HEK293 (cell line): ENCODE data around the gene RNF32.

Experiments used
- CTCF ChIA-PET: fragments of 350-600 bp; formaldehyde crosslinking; extraction: SDS; loops from one replicate; lab custom pipeline; 2021; ENCODE audit warnings: antibody characterized with exemption; lab: Yijun Ruan, JAX
- POLR2A ChIA-PET: fragments of 300-600 bp; formaldehyde crosslinking; extraction: SDS; loops from one replicate; lab custom pipeline; 2020; ENCODE audit warnings: antibody characterized with exemption, inconsistent platforms; lab: Yijun Ruan, JAX
- H3K27ac ChIP-seq: fragments of 200-500 bp; sonication (Bioruptor generic); 2 replicates; pipeline ENCODE4 v1.5.1; 2014; ENCODE audit warnings: low read depth, low read length, control low read depth, inconsistent platforms; ENCODE audit errors: extremely low read depth
- H3K36me3 ChIP-seq, 2 experiments: fragments of 200-500 bp in 1 of 2; sonication (Bioruptor generic) in 1 of 2; 1 replicate in 1 of 2; 2 replicates in 1 of 2; pipeline ENCODE4 v1.5.1; 2014 to 2017; ENCODE audit warnings: inconsistent platforms in 2 of 2, low read length in 2 of 2; ENCODE audit not compliant: control insufficient read depth in 2 of 2, insufficient read depth in 1 of 2
- H3K4me1 ChIP-seq: fragments of 200-500 bp; sonication (Bioruptor generic); 2 replicates; pipeline ENCODE4 v1.5.1; 2014; ENCODE audit warnings: mild to moderate bottlenecking, low read length, inconsistent platforms; ENCODE audit not compliant: control insufficient read depth, insufficient read depth
- H3K4me3 ChIP-seq: 2 replicates; pipeline ENCODE4 v1.5.1; 2011; ENCODE audit warnings: low read depth, mild to moderate bottlenecking, control low read depth, low read length, moderate library complexity
- H3K9me3 ChIP-seq: fragments of 200-500 bp; sonication (Bioruptor generic); 2 replicates; pipeline ENCODE4 v1.5.1; 2014; ENCODE audit warnings: low read depth, low read length, inconsistent platforms; ENCODE audit not compliant: control insufficient read depth, insufficient read depth
- KLF17 ChIP-seq: fragments of 450-650 bp; formaldehyde crosslinking; IDR thresholded peaks from 2 replicates; pipeline ENCODE4 v1.5.1; 2016; ENCODE audit warnings: missing biosample characterization, missing genetic modification characterization
- OVOL3 ChIP-seq: fragments of 450-650 bp; formaldehyde crosslinking; IDR thresholded peaks from 2 replicates; pipeline ENCODE4 v1.5.1; 2016; ENCODE audit warnings: missing biosample characterization, missing genetic modification characterization
- SALL2 ChIP-seq: fragments of 450-650 bp; formaldehyde crosslinking; IDR thresholded peaks from 2 replicates; pipeline ENCODE4 v1.5.0; 2017; ENCODE audit warnings: missing biosample characterization, mild to moderate bottlenecking, missing genetic modification characterization, borderline replicate concordance
- YY2 ChIP-seq: fragments of 450-650 bp; formaldehyde crosslinking; IDR thresholded peaks from 2 replicates; pipeline ENCODE4 v1.5.1; 2016; ENCODE audit warnings: missing biosample characterization, missing genetic modification characterization
- ZNF133 ChIP-seq: fragments of 450-650 bp; formaldehyde crosslinking; IDR thresholded peaks from 2 replicates; pipeline ENCODE4 v1.5.1; 2016; ENCODE audit warnings: missing biosample characterization, missing genetic modification characterization
- ZNF140 ChIP-seq: fragments of 450-650 bp; formaldehyde crosslinking; IDR thresholded peaks from 2 replicates; pipeline ENCODE4 v1.5.1; 2016; ENCODE audit warnings: missing biosample characterization, missing genetic modification characterization
- ZNF155 ChIP-seq: fragments of 450-650 bp; formaldehyde crosslinking; IDR thresholded peaks from 2 replicates; pipeline ENCODE4 v1.5.1; 2016; ENCODE audit warnings: missing biosample characterization, missing genetic modification characterization
- ZNF157 ChIP-seq: fragments of 450-650 bp; formaldehyde crosslinking; IDR thresholded peaks from 2 replicates; pipeline ENCODE4 v1.5.1; 2016; ENCODE audit warnings: missing biosample characterization, missing genetic modification characterization
- ZNF19 ChIP-seq: fragments of 450-650 bp; formaldehyde crosslinking; IDR thresholded peaks from 2 replicates; pipeline ENCODE4; 2016; ENCODE audit warnings: missing biosample characterization, missing genetic modification characterization, low read depth
- ZNF2 ChIP-seq: fragments of 450-650 bp; formaldehyde crosslinking; IDR thresholded peaks from 2 replicates; pipeline ENCODE4 v1.5.1; 2016; ENCODE audit warnings: missing biosample characterization, missing genetic modification characterization
- ZNF324 ChIP-seq: fragments of 450-650 bp; formaldehyde crosslinking; IDR thresholded peaks from 2 replicates; pipeline ENCODE4 v1.5.1; 2016; ENCODE audit warnings: missing biosample characterization, missing genetic modification characterization
- ZNF510 ChIP-seq: fragments of 450-650 bp; formaldehyde crosslinking; IDR thresholded peaks from 2 replicates; pipeline ENCODE4 v1.5.1; 2018; ENCODE audit warnings: mild to moderate bottlenecking, missing genetic modification characterization, missing biosample characterization; ENCODE audit not compliant: insufficient replicate concordance
- ZNF513 ChIP-seq: fragments of 450-650 bp; IDR thresholded peaks from 2 replicates; pipeline ENCODE4 v1.5.1; 2018; ENCODE audit warnings: missing biosample characterization, missing genetic modification characterization
- ZNF544 ChIP-seq: fragments of 450-650 bp; formaldehyde crosslinking; IDR thresholded peaks from 2 replicates; pipeline ENCODE4 v1.5.0; 2017; ENCODE audit warnings: missing biosample characterization, missing genetic modification characterization
- ZNF548 ChIP-seq: fragments of 450-650 bp; formaldehyde crosslinking; IDR thresholded peaks from 2 replicates; pipeline ENCODE4 v1.5.1; 2016; ENCODE audit warnings: missing biosample characterization, missing genetic modification characterization
- ZNF621 ChIP-seq: fragments of 450-650 bp; formaldehyde crosslinking; IDR thresholded peaks from 2 replicates; pipeline ENCODE4 v1.5.1; 2017; ENCODE audit warnings: missing biosample characterization, missing genetic modification characterization
- ZNF624 ChIP-seq: fragments of 450-650 bp; formaldehyde crosslinking; IDR thresholded peaks from 2 replicates; pipeline ENCODE4 v1.5.1; 2017; ENCODE audit warnings: missing biosample characterization, missing genetic modification characterization
- ZNF677 ChIP-seq: fragments of 450-650 bp; IDR thresholded peaks from 2 replicates; pipeline ENCODE4 v1.5.0; 2018; ENCODE audit warnings: missing biosample characterization, mild to moderate bottlenecking, missing genetic modification characterization, moderate library complexity
- ZNF776 ChIP-seq: fragments of 450-650 bp; formaldehyde crosslinking; IDR thresholded peaks from 2 replicates; pipeline ENCODE4 v1.5.0; 2017; ENCODE audit warnings: missing biosample characterization, missing genetic modification characterization, borderline replicate concordance
- ZNF830 ChIP-seq: fragments of 450-650 bp; IDR thresholded peaks from 2 replicates; pipeline ENCODE4 v1.5.0; 2018; ENCODE audit warnings: missing biosample characterization, missing genetic modification characterization, low read depth, mild to moderate bottlenecking, moderate library complexity
- ZSCAN5A ChIP-seq: fragments of 450-650 bp; formaldehyde crosslinking; IDR thresholded peaks from 2 replicates; pipeline ENCODE4 v1.5.1; 2016; ENCODE audit warnings: missing biosample characterization, missing genetic modification characterization
- TF ChIP-seq, protein P1 (sequence below): fragments of 450-650 bp; formaldehyde crosslinking; IDR thresholded peaks from 2 replicates; pipeline ENCODE4 v1.5.1; 2016; ENCODE audit warnings: missing biosample characterization, missing genetic modification characterization
- TF ChIP-seq, protein P2 (sequence below): fragments of 450-650 bp; formaldehyde crosslinking; IDR thresholded peaks from 2 replicates; pipeline ENCODE4 v1.5.1; 2017; ENCODE audit warnings: missing biosample characterization, missing genetic modification characterization

The RNF32 gene

DNA sequence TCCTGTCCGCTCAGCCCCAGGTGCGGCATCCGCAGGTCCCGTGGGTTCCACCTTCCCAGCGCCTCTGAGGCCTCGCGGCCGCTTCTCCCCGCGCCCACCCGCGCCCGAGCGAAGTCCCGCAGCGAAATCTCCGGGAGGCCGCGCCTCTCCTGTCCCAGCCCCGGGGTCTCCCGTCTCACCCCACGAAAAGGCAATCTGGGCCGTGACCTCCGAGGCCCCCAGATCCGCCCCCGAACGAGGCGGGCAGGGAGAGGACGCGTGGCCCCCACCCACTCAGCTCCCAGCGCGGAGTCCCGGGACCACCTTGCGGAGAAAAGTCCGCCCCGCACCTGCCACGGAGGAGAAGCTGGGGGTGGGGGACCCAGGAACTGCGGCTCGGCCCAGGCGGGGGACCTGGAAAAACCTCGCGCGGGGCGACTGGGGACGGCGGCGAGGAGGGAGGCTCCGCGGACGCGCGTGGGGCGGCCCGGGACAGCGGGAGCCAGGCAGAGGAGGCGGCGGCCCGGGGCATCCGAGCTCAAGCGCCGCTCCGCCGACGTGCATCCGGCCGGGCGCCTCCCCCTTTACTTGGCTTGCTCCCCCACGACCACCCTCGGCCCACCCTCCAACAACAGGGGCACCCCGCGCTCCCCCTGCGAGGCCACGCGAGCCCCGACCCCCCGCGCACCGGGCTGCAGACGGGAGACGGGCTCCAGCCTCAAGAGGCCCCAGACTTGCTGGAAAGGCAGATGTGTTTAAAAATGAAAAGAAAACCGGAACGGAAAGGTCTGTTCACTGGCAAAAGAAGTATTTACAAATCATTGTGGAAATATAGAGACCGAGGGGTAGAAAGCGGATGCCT is 33.0 kb upstream of the RNF32 start:
- ChIA-PET CTCF (interaction anchor here (0.7 kb wide), 2 partner anchors 63 to 520 kb away, joined by 3 read pairs; no protein-coding TSS in a partner anchor), POLR2A (no interaction called here)
- H3K4me1 ChIP-seq = no peaks in the 10 kb centered on the region
- no peak overlapping the region for H3K27ac ChIP-seq
- H3K9me3 ChIP-seq = no peaks in the 10 kb centered on the region
- no peak for TF ChIP-seq OVOL3
- TF ChIP-seq, protein P1, sequence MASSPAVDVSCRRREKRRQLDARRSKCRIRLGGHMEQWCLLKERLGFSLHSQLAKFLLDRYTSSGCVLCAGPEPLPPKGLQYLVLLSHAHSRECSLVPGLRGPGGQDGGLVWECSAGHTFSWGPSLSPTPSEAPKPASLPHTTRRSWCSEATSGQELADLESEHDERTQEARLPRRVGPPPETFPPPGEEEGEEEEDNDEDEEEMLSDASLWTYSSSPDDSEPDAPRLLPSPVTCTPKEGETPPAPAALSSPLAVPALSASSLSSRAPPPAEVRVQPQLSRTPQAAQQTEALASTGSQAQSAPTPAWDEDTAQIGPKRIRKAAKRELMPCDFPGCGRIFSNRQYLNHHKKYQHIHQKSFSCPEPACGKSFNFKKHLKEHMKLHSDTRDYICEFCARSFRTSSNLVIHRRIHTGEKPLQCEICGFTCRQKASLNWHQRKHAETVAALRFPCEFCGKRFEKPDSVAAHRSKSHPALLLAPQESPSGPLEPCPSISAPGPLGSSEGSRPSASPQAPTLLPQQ = no peak
- TF ChIP-seq ZNF776 (tag by site-specific recombination) = no peak
- H3K4me3 ChIP-seq = no peak overlapping the region
- H3K36me3 ChIP-seq = no peaks in the 10 kb centered on the region

DNA sequence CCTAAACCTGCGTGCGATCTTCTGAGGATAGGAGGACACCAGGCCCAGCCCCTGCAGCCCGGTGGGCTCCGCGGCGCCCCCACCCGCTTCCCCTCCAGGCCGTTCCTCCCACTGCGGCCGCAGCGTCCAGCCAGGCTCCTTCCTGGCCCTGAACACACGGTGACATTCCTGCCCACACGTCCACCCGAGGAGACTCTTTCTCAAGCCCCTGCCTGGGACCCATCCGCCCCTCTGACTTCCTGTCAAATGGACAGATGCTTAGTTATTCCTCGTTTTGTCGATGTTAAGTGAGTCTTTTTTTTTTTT is 32.4 kb upstream of the RNF32 start:
- Histone ChIP-seq H3K36me3 (no peaks in the 10 kb centered on the region), H3K4me1 (no peaks in the 10 kb centered on the region), H3K4me3 (no peak overlapping the region), H3K27ac (no peak overlapping the region), H3K9me3 (no peaks in the 10 kb centered on the region)
- no peak for TF ChIP-seq KLF17 (tag by site-specific recombination)
- no peak for TF ChIP-seq ZNF157 (tag by site-specific recombination)
- TF ChIP-seq ZNF155 (tag by site-specific recombination) = no peak
- TF ChIP-seq ZNF621 (tag by site-specific recombination) = no peak
- TF ChIP-seq OVOL3 = no peak
- no peak for TF ChIP-seq ZSCAN5A (tag by site-specific recombination)
- no peak for TF ChIP-seq ZNF19 (tag by site-specific recombination)
- no peak for TF ChIP-seq ZNF624
- TF ChIP-seq ZNF510 (tag by site-specific recombination) = no peak
- TF ChIP-seq ZNF548 (tag by site-specific recombination) = no peak
- TF ChIP-seq SALL2 (tag by site-specific recombination) = no peak
- ChIA-PET POLR2A (no interaction called here), CTCF (no interaction called here)

DNA sequence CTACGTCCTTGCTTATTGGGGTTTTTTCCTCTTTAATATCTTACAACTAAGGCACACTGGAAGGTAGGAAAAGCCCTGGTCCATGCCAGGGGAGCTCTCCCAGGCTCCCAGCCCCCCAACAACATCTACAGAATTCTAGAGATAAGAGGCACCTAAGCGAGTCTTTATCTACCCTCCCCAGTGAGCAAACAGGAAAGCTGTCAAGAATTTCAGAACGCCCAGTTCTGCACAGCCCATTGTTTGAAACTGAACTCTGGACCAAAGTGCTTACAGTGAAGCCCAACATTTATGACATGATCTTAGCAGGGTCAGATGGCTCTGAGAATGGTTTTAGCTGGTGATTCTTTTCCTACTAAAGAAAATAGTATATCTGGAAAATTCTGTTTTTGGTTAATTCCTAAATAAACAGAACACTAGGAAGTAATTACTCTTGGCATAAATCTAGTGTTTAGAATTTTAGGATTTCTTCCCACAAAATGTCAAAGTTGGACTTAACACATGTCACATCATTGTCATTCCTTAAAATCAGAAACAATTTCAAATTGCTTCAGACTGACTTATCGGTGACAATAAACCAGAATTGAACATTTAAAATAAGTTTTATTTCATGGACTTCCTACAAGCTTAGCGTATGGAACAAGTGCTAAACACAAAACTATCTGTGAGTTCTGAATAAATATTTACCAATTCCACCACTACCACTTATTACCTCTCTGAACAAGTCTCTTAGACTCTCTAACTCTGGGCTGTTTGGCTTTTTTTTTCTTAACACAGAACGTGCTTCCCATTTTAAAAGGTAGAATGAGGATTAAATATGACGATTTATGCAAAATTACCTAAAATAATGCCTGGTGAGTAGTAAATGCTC is 31.3 kb upstream of the RNF32 start:
- Histone ChIP-seq H3K9me3 (no peaks in the 10 kb centered on the region), H3K27ac (no peak overlapping the region), H3K4me1 (no peaks in the 10 kb centered on the region), H3K36me3 (no peaks in the 10 kb centered on the region), H3K4me3 (no peak overlapping the region)
- CTCF ChIA-PET = interaction anchor here (0.7 kb wide), 1 partner anchor 201 kb away, joined by 3 read pairs; no protein-coding TSS in a partner anchor
- POLR2A ChIA-PET = no interaction called here
- TF ChIP-seq ZNF830 (tag by site-specific recombination) (no peak), ZNF133 (tag by site-specific recombination) (no peak), ZNF677 (no peak), ZNF140 (tag by site-specific recombination) (no peak), YY2 (tag by site-specific recombination) (no peak), ZNF2 (tag by site-specific recombination) (no peak), ZNF324 (tag by site-specific recombination) (no peak), ZNF776 (tag by site-specific recombination) (no peak), ZNF544 (tag by site-specific recombination) (no peak), ZNF513 (no peak)
- TF ChIP-seq, protein P2, sequence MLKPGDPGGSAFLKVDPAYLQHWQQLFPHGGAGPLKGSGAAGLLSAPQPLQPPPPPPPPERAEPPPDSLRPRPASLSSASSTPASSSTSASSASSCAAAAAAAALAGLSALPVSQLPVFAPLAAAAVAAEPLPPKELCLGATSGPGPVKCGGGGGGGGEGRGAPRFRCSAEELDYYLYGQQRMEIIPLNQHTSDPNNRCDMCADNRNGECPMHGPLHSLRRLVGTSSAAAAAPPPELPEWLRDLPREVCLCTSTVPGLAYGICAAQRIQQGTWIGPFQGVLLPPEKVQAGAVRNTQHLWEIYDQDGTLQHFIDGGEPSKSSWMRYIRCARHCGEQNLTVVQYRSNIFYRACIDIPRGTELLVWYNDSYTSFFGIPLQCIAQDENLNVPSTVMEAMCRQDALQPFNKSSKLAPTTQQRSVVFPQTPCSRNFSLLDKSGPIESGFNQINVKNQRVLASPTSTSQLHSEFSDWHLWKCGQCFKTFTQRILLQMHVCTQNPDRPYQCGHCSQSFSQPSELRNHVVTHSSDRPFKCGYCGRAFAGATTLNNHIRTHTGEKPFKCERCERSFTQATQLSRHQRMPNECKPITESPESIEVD (tag by site-specific recombination) = 0 out of 2 replicates have a peak, but pooled peaks have one; percentile 13
